Testis (tissue), 2 donors: Measurements from ENCODE around the gene CACNA2D3.

Experiments
- CTCF ChIP-seq, 3 experiments: fragments of 450-650 bp in 2 of 3; fragments of 200-600 bp in 1 of 3; sonication (generic) in 1 of 3; IDR thresholded peaks; one replicate each; pipeline ENCODE4 v1.5.1; 2016 to 2019; ENCODE audit warnings: antibody characterized with exemption in 3 of 3, mild to moderate bottlenecking in 2 of 3, moderate library complexity in 1 of 3
- POLR2A ChIP-seq: fragments of 450-650 bp; IDR thresholded peaks from one replicate; pipeline ENCODE4 v1.6.1; 2017; ENCODE audit warnings: antibody characterized with exemption, mild to moderate bottlenecking, moderate library complexity

GRCh38 chr3:54481606-54482365 lies 359.4 kb downstream of the CACNA2D3 start:
- TF ChIP-seq CTCF (IDR thresholded peaks at IDR 0.05): no peak
- TF ChIP-seq POLR2A: no peak
